Stimulated activated CD4-positive, alpha-beta T cell treated with anti-CD3 and anti-CD28 coated beads, Interleukin-2, amount 100 ng/mL, for 24 hours (primary cell): ENCODE measurements around the gene ZCCHC24.

Experiments used
- DNase-seq, 2 donors: peaks; one replicate each; pipeline ENCODE4 v3.0.0-alpha.2; 2020

Gene ZCCHC24

GRCh38 chr10:79445977-79446757, 743 bp upstream of the ZCCHC24 start:
- peak; percentile 12 to 30 for DNase-seq

DNA sequence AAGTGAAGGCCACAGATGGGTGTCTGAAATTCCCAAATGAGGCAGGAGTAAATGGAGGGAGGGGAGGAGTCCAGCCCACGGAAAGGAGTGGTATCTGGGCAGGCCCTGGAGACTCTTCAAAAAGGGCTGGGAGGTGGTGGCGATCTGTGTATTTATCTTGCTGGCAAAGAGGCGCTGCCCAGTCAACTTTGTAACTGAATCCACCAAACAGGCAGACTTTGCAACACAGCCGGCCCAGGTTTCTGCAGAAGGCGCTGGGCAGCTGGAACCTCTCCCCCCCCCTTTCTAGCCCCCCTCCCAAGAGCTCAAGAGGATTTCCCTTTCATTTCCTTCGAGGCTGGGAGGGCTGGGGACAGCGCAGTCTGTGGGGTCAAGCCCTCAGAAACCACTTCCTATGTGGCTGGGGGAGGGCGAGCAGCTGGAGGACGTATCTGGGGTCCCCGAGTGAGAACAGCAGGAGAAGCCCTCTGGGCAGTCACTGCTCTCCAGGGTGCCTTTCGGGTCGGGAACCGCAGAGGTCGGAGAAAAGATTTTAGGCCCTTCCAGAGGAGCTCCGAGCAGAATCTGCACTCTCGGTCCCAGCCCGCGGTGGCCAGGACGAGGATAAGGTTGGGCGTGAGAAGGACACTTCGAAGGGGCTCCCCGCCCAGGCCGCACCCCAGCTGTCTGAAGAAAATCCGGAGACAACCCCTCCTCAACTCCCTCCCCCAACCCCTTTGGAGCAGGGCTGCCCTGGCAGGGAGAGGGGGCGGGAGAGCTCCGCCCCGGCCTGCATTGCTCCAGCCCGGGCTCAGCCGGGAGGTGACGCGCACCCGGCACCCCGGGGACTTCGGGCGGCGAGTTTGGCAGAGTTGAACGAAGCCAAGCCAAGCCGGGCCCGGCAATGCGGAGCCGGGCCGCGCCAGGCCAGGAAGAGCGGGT, 965 bp downstream of the ZCCHC24 start:
- peak; percentile 53 to 60 for DNase-seq

GRCh38 chr10:79443338-79444198, 1.9 kb downstream of the ZCCHC24 start:
- DNase-seq: no peak

- no peak for DNase-seq
Measured at GRCh38 chr10:79442171-79443040, 3.0 kb downstream of the ZCCHC24 start.

DNA sequence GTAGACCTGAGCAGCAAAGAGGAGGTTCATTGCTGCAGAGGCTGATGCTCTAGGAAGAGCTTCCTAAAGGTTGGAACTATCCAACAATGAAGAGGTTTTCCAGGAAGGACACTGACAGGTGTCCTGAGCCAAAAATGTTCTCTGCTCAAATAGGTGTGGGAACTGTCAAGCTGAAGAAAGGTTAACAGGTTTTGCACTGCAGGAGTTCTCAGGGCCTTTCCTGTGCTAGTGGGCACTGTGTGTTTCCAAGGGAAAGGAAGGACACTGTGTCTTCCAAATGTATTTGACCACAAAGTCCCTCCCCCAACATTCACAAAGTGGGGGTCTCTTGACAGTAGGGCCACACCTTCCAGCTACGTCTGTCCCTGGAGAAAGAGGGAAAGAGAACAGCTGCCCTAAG, 4.0 kb downstream of the ZCCHC24 start:
- DNase-seq: no peak

GRCh38 chr10:79440281-79440680, 5.1 kb downstream of the ZCCHC24 start:
- no peak for DNase-seq

DNA sequence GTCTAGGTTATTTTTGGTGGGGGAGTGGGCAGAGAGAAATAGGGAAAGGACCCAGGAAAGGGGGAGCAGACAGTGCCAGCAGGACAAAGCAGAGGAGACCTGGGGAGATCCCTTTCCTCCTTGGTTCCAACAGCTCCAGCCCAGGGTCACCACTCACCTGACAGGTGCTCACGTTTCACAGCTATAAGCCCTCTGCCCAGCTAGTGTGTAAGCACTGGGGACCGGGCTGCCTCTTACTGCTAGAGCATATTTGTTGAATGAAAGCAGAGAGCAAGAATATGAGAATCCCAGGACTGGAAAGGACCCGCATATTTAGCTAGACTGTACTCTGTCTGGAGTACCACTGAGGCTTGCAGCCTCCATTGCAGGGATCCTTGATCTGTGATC, 6.7 kb downstream of the ZCCHC24 start:
- DNase-seq: no peak

- DNase-seq: no peak
Measured at GRCh38 chr10:79438021-79438698, 7.3 kb downstream of the ZCCHC24 start.

DNA sequence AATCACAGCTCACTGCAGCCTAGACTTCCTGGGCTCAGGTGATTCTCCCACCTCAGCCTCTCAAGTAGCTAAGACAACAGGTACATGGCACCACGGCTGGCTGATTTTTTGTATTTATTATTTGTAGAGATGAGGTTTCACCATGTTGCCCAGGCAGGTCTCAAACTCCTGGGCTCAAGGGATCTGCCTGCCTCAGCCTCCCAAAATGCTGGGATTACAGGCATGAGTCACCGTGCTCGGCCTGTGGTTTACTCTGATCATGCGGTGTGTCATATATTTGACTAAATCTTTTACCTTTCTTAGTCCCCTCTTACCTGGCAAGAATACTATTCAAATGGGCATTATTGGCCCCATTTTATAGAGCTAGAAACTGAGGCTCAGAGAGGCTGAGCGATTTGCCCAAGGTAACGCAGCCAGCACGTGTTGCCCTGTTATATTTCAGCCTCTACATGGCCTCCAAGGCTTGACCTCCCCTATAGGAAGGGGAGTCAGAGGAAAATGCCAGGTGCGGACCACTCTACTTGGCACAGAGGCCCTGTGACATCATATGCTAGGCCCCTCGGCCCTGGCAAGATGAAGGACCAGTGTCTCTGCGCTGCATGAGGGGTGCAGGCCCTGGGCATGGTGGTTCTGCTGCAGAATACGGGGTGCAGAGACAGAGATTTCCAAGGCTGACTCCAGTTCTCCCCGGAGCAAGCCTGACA, 8.2 kb downstream of the ZCCHC24 start:
- DNase-seq: no peak

DNA sequence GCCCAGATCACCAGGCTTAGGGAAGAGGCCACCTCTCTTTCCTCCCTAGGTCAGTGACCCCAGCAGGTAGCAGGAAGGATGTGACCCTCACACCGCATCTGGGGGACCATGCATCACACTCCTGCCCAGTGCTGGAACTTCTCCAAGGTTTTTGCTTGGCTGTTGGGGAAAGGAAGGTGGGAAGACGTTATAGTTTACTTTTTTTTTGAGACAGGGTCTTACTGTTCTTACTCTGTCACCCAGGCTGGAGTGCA, 8.6 kb downstream of the ZCCHC24 start:
- no peak for DNase-seq

- DNase-seq: no peak
Measured at GRCh38 chr10:79436066-79436849, 9.2 kb downstream of the ZCCHC24 start.

DNA sequence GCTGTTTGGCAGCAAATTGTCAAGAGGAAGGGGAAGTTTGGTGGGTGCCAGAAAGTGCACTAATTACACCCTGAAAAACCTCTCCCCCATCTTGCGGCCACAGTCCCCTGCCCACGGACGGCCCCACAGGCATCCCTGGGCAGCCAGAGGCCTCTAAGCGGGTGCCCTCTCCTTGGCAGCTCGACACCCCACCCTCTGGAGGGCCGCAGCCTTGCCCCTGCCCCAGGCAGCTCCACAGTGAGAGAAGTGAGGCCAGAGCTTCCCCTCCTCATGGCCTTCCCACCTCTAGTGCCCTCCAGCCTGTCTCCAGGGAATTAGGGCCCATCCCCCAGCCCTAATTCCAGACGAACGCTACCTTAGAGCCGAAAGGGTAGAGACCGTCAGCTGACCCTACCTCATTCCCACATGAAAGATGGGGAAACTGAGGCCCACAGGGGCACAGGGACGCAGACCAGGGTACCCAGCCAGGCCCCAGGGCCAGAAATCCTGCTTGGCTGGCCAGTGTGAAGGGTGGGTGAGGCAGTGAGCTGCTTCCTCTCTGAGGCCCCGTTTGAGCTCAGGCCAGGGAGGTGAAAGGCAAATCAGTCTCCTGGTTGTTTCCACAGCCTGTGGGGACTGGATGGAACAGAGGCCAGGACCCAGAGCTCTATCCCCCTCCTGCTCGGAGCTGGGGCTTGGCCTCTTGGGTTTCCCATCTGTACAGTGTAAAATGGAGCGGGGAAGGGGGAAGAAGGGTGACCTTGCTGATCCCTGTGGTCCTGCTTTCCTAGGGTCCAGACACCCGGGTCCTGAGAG, 10.0 kb downstream of the ZCCHC24 start:
- DNase-seq: no peak

- DNase-seq: no peak
Measured at GRCh38 chr10:79434821-79435251, 10.6 kb downstream of the ZCCHC24 start.

DNA sequence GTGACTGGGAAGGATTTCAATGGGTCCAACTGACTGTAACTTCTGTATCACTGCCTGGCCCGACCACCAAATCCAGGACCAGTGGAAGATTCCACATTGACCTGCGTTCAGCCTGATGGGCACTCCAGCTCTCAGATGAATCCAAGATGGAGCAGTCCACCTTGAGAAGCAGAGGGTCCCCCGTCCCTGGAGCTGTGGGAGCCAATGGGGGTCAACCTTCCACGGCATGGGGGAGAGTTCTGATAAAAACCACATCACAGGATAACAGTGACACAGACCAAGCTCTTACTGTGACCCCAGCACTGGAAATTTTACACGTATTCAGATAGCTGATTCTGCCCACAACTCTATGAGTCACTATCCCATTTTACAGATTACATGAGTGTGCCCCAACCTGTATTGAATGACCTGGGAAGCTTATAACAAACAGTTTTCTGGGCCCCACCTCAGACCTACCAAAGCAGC, 11.2 kb downstream of the ZCCHC24 start:
- peak in 1 of 2 donors; percentile 13 for DNase-seq

DNA sequence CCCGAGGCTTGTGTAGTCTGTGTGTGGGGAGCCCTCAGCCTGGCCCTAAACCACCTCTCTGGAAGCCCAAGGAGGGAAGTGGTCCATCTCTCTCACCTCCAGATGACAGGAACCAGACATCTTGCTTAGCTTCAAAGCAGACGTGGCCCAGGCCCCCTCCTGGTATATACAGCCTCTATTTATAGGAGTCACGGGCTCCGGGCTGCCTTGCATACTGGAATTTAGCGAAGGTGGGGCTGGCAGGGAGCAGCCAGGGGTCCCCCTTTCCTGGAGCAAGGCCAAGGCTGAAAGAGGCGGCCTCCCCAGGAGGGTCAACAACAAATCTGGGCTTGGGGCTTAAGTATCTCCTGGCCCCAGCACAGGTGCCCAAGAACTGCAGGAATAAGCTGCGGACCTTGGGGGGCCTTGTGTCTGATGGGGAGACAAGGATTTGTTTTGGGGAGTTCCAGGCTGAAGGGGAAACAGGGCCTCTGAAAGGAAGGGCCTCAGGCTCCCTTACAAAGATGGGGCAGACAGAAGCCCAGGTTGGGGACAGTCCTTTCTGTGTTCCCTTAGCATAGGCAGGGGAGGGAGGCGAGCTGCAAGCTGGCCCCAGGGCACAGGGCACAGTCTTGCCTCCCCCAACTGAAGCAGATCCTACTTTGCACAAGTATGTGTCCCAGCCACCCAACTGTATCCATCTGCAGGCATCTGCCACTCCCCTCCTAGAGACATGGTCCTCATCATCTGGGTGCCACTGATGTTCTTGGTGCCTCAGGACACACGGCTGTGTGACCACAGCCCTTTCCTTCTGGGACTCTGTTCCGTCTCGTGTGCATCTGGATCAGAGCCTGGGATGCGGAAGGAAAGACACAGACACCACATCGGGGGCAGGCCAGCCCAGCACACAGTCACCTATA, 11.9 kb downstream of the ZCCHC24 start:
- no peak for DNase-seq

DNA sequence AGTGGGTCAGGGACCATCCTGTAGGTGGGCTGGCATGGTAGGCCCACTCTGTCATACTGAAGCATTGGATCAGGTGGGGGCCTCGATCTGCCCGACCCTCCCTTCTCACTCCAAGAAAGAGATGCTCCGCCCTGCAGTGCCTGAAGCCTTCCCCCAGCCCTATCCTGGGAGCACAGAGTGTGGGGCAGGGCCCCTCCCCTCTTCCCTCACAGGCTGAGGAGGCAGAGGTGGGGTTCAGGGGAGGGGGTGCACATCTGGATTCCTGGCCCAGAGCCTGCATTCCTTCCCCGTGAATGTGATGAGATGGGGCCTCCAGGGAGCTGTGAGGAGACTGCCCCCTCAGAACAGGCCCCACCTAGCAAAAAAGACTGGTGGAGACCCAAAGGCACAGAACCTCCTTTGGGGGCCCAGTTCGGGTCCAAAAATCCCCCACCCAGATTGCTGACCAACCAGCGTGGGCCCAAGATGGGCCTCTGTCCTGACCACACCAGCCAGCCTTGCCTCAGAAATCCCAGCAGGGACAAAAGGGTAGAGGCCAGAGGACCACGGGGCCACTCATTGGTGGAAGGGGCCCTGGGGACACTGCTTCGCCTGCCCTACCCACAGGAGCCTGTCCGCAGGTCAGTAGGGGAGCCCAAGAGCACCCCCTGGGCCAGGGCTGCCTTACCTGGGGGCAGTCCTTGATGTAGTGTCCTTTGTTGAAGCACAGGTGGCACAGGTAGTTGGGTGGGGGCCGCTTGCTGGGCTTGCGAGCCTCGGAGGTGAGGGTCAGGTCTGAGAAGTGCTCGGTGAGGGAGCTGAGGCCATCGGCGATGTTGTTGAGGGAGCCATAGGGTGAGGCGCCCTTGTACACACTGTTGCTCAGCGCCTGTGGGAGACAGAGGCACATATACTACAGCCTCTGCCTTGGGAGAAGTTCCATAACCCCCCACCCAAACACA, 13.3 kb downstream of the ZCCHC24 start:
- no peak for DNase-seq

DNA sequence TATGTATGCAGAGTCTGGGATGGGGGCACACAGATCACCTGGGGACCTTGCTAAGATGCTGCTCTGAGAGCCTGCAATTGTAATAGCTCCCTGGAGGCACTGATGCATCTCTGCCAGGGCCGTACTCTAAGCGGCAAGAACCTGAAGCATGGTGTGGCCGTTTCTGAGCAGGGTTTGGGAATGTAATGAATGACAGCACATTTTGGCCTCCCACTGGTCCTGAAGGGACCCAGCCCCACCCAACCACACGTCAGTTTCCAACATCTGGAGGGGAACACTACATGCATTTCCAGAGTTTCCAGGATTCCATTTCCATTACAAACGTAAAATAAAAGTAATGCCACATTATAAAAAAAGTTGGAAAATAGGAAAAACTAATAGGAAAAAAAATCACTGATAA, 14.0 kb downstream of the ZCCHC24 start:
- DNase-seq: no peak
